Germinal center (tissue), 1 donor: Measurements from ENCODE around the gene CAMSAP3.
"Not testable (repeated sequence)": the region's sequence is repeated elsewhere in the genome, so short reads cannot be mapped to it uniquely, and the experiment has no call there.

Experiments used
- DNase-seq: peaks from one replicate; pipeline ENCODE4 v3.0.0; 2012; ENCODE audit warnings: mixed read lengths, low spot score

The CAMSAP3 gene

GRCh38 chr19:7632340-7633203 lies 36.9 kb downstream of the CAMSAP3 start:
- DNase-seq = no peak

- no peak for DNase-seq
These were observed 38.0 kb downstream of the CAMSAP3 start, which contains the start of gene PCP2 for GRCh38 chr19:7633698-7634097. TSS of gene PCP2 (minus strand) at chr19:7633719. CDS start at chr19:7633457, 262 bp downstream.

- DNase-seq = no peak
These were observed 40.0 kb downstream of the CAMSAP3 start for GRCh38 chr19:7635670-7636069.

- no peak for DNase-seq
These were observed 40.6 kb downstream of the CAMSAP3 start for GRCh38 chr19:7636317-7636690.

- DNase-seq = peak; percentile 99
These were observed 41.2 kb downstream of the CAMSAP3 start, which contains the start of gene STXBP2 for GRCh38 chr19:7636691-7637373. TSS of gene STXBP2 (plus strand) at chr19:7637110. CDS start at chr19:7637150, 40 bp downstream.

- DNase-seq = no peak
These were observed 42.0 kb downstream of the CAMSAP3 start for GRCh38 chr19:7637374-7638256.

GRCh38 chr19:7638802-7639465 lies 43.3 kb downstream of the CAMSAP3 start:
- DNase-seq = no peak

GRCh38 chr19:7639863-7640348 lies 44.2 kb downstream of the CAMSAP3 start:
- DNase-seq = no peak

GRCh38 chr19:7640803-7641202 lies 45.1 kb downstream of the CAMSAP3 start:
- no peak for DNase-seq

GRCh38 chr19:7641290-7642276 lies 45.9 kb downstream of the CAMSAP3 start:
- no peak for DNase-seq

- no peak for DNase-seq
These were observed 46.8 kb downstream of the CAMSAP3 start for GRCh38 chr19:7642295-7643030.

GRCh38 chr19:7643031-7643415 lies 47.4 kb downstream of the CAMSAP3 start:
- no peak for DNase-seq

GRCh38 chr19:7643629-7644549 lies 48.2 kb downstream of the CAMSAP3 start:
- DNase-seq = not testable (repeated sequence)

GRCh38 chr19:7644550-7644877 lies 48.9 kb downstream of the CAMSAP3 start:
- DNase-seq = no peak

- no peak for DNase-seq
These were observed 49.5 kb downstream of the CAMSAP3 start for GRCh38 chr19:7645163-7645562.

GRCh38 chr19:7645656-7646425 lies 50.2 kb downstream of the CAMSAP3 start:
- DNase-seq = no peak

GRCh38 chr19:7646426-7646700 lies 50.7 kb downstream of the CAMSAP3 start:
- no peak for DNase-seq

GRCh38 chr19:7647156-7647555 lies 51.5 kb downstream of the CAMSAP3 start:
- no peak for DNase-seq
